GM18867 (cell line): ENCODE results near the gene GDF7.

Experiments
- ATAC-seq: cut with Tn5 transposase; IDR thresholded peaks from one replicate; pipeline ENCODE4 v1.9.1; 2021; ENCODE audit warnings: mild to moderate bottlenecking, moderate library complexity; ENCODE audit not compliant: unreplicated experiment

The GDF7 gene

DNA sequence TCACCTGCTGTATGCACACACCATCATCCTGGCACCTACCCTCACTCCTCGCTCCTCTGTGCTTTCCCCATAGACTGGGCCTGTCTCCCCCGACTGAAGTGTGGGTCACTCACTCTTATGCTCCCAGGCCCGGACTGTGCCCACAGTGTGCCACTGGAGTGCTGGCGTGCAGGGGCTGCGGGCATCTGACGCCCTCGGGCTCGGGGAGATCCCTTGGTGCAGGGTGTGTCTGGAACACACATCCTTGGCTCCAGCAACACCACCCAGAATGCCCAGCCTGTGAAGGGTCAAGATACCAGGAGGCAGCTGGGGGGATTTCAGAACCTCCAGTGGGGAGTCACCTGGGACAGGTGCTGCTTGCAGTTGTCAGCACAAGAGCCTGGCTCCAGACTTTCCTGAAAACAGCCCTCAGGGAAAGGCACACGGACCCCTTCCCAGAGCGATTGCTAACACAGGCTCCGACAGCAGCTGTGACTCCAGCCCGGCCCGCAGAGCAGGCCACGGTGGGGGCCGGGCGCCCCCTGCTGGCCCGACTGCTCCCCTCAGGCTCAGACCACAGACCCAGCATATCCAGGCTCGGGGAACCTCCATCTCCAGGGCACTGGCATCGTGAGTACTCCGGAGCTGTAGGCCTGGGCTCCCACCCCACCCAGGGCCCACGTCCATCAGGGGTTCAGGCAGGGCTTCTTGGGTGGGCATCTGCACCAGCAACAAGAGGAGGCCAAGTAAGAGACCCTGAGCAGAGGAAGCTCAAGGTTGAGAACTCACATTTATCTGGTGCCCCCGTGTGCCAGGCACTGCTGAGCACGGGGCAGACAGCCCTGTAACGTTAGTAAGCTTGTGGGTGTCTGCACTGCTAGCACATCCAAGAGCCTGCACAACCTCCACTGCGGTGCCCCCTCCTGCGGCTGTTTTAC, 24.6 kb upstream of the GDF7 start:
- ATAC-seq: peak; percentile 95

DNA sequence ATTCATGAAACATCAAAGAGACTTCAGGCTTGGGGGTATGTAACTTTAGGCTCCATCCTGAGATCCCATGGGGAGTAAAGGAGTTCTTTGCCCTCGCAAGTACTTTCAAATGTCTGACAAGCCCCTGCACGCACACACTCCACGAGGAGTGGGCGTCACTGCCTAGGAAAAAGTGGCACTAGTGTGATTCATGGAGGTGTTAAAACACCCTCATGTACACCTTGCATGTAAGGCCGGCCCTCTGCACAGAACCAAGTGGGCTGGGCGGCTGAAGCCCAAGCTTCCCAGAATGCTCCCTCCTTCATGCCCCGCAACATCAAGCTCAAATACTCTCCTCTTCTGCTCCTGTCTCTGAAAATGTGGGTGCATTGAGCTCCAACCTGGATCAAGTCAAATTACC, 23.9 kb upstream of the GDF7 start:
- no peak for ATAC-seq

- ATAC-seq: no peak
Measured at GRCh38 chr2:20643826-20644225, 23.1 kb upstream of the GDF7 start.

- no peak for ATAC-seq
Measured at GRCh38 chr2:20645301-20645701, 21.6 kb upstream of the GDF7 start.

DNA sequence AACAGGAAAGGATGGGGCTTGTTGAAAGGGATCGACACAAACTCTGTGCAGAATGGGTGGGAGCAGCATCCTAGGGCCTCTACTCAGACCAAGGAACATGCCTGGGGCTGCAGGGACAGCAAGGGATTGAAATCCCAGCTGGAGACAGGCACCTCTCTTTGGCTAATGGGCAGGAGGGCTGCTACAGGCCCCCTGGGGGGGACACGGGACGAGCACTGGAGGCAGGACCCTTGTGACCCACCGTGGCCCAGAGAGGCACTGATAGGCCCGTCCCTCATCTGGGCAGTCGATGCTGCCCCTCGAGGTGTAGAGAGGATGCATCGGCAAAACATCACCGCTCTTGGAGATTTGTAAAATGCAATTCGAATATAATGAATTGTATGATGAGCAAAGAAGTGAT, 21.2 kb upstream of the GDF7 start:
- ATAC-seq: no peak

- ATAC-seq: no peak
Measured at GRCh38 chr2:20646446-20646845, 20.5 kb upstream of the GDF7 start.

DNA sequence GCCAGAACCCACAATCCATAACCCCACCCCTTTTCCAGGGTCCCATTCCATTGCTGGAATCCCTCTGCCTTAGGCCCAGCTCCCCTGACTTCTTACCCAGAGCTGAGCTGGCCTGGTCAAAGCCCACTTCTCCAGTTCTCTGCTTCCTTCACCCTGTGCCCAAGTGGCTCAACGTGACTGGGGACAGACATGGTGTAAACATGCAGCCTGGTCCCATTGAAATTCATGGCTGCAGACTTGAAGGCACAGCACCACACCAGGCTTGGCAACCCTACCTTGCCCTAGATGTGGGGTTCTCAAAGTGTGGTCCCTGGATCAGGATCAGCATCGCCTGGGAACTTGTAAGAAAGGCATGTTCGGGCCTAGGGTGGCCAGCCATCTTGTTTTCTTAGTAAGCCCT, 19.7 kb upstream of the GDF7 start:
- ATAC-seq: no peak

DNA sequence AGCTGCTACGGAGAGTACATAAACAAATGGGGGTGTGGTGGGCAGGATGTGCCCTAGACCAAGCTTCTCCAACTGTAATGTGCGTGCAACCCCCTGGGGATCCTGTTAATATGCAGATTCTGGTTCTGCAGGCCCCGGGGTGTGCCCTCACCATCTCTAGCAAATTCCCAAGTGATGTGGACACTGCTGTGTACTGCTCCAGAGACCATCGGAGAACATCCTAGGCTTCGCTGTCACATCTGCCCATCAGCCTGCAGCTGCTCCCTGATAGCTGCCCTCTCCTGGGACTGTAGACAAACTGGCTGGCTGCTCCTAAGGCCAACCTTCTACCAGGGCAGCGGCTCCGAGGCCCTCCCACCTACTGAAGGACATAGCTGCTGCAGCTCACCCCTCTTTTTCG, 19.2 kb upstream of the GDF7 start:
- no peak for ATAC-seq

- ATAC-seq: no peak
Measured at GRCh38 chr2:20648206-20648605, 18.7 kb upstream of the GDF7 start.

DNA sequence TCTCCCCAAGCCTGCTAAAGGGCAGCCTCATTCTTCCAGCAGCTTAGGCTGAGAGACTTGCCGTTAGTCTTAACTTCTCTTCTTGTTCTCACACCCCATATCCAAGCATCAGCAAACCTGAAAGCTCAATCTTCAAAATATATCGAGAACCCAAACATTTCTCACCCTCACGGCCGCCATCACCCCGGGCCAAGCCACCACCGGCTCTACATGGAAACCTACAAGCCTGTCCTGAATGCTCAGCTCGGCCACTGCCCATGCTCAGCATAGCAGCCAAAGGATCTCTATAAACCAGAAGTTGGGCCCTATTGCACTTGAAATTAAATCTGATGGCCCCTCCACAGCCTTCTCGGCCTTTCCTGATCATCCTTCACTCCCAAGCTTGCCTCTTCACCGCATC, 18.1 kb upstream of the GDF7 start:
- ATAC-seq: no peak

DNA sequence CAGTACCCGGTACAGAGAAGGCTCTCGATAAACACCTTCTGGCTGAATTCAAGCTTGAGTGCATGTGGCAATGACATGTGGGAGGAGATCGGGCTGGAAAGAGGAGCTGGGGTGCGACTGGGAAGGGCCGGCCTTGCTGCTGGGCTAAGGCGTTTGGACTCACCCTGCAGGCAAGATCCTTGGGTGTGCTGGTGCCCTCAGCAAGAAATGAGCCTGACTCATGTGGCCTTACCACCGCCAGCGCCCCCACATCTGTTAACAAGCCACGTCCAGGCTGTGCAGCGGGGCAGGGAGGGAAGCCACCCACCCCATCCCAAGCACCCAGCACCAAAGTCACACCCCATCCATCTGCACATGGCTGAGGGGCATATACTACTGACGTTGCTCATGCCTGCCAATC, 17.4 kb upstream of the GDF7 start:
- ATAC-seq: no peak

DNA sequence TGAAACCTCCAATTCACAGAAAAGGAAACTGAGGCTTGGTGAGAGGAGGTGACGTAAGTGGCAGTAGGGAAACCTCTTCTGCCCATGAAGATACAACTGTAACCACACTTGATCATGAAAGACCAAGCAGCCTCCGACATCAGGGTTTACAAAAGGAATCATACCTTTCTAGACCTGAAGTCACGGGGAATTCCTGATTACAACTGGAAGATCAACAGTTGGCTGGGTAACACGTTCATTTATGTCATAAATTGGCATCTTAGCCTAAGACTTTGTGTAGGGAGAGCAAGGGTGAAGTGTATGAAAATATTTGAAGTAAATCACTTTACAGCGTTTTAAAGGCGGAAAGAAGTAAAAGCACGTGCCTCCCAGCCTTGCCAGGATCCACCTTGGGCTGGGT, 17.0 kb upstream of the GDF7 start:
- no peak for ATAC-seq

- ATAC-seq: peak; percentile 18
Measured at GRCh38 chr2:20650393-20650876, 16.5 kb upstream of the GDF7 start.

DNA sequence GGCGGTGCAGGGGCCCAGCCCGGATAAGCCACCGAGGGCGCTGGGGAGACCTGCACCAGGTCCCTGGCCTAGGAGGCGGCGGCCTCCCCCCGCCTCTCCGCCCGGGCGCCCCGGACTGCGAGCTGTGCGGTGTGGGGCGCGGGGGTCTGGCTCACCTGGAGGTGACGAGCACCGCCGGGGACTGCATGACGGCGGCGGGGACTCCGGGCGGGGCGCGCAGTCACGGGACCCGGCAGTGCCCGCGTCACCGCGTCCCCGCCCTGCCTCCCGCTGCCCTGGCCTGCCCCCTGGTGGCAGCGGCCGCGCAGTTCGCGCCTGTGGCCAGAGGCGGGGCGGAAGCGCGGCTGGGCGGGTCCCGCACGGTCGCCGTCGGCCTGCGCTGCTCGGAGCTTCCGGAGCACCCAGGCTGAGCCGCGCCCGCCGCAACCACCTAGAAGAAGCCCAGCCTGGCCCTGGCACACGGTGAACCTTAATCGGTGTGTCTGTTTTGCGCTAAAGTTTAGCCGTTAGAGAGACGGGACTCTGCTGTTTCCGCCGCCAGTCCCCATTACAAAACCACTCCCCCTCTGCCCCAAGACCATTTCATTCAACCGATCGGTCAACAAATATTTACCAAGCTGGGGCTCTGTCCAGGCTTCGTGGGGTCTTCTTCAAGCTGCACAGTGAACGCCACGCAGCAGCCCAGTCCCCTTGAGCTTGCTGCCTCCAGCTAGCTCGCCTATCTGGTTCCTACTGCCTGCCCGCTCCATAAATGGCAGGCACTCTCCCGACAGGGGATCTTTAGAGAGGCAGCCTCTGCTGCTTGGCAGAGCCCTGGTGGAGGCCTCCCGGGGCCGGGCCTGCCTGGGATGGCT, 15.8 kb upstream of the GDF7 start, which contains the start of gene HS1BP3:
Gene HS1BP3, minus strand, starts transcription at position 222 of the 854 bp plus-strand sequence. Its CDS starts 35 bp downstream, at position 187.
- peak; percentile 95 for ATAC-seq

DNA sequence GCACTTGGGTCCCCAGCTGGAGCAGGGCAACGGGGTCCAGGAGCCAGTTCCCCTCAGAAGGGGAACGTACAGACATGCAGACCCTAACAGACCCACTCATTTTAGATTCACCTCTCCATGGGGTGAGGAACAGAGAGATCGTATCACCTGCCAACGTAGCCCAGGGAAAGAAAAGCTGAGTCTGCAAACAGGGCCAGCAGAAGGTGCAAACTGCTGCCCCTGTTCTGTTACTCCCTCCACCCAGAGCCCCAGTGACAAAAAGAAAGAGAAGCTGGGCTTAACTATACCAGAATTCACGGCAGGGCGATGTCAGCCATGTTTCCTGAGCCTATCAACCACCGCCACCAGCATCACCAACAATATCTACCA, 15.2 kb upstream of the GDF7 start:
- ATAC-seq: no peak

GRCh38 chr2:20652141-20652540, 14.8 kb upstream of the GDF7 start:
- no peak for ATAC-seq

DNA sequence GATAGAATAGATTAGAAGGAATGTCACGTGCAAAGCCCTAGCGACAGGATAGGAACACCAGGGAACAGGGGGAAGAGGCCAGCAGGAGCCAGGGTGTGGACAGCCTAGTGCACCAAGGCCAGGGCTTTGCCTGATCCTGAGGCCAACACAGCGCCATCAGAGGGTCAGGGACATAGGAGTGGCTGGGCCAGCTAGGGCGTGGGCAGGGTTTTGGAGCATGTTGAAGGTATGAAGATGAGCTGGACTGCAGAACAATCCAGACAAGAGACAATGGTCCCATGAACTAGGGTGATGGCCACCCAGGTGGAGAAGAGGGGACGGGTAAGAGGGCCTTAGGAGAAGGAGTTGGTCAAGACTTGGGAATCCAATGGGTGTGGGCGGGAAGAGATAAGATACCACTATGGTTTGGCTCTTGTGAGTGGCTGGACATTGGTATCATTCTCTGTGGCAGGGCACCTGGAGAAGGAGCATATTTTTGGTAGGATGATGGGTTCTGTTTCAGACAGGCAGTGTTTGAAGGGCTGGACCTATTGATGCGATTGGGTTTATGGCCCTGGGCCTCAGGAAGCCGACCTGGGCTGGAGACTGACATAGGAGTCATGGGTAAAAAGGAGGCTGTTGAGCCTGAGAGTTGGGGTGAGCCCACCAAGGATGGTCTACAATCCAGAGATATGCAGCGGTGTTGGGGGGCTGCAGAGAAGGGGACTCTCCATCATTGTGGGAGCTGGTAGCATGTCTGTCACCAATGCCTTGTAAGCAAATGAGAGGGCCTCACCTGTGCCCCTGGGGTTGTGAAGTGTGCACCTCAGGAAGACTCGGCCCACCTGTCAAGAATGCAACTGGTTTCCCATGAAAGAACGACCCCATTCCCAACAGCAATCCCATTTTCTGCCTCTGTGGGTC, 14.0 kb upstream of the GDF7 start:
- no peak for ATAC-seq

- ATAC-seq: no peak
Measured at GRCh38 chr2:20653695-20654534, 13.0 kb upstream of the GDF7 start.

DNA sequence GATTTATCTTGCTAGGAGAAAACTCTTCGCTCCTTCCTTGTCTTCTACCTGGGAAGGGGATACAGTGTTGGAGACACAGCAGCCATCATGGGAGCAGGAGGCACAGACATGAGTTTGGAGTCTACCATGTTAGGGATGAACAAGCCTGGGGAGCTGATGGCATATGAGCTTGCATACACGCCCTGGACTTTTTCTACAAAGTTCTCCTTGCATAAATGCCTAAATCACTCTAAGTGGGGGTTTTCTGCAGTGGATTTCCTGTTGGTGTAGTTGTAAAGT, 12.5 kb upstream of the GDF7 start:
- ATAC-seq: no peak

- ATAC-seq: no peak
Measured at GRCh38 chr2:20656561-20656960, 10.4 kb upstream of the GDF7 start.
